Measurements from ENCODE around the gene ANKS1A. TPM values are rescaled to one million over a fixed set of nuclear protein-coding genes. Genes with fewer than 3 reads are reported as not detected.

The ANKS1A gene
- total RNA-seq, 4 donors from 2014 or later = 5.3 to 8.6 (median 7.0) TPM

- Histone ChIP-seq H3K27ac (no peak overlapping the region), H3K36me3 (no peaks in the 10 kb centered on the region), H3K27me3 (no peaks in the 10 kb centered on the region), H3K4me3 (no peak overlapping the region), H3K9me3 (no peaks in the 10 kb centered on the region), H3K4me1 (peaks cover 0 to 3% of the 10 kb centered on the region in 2 donors)
- TF ChIP-seq, protein P1, sequence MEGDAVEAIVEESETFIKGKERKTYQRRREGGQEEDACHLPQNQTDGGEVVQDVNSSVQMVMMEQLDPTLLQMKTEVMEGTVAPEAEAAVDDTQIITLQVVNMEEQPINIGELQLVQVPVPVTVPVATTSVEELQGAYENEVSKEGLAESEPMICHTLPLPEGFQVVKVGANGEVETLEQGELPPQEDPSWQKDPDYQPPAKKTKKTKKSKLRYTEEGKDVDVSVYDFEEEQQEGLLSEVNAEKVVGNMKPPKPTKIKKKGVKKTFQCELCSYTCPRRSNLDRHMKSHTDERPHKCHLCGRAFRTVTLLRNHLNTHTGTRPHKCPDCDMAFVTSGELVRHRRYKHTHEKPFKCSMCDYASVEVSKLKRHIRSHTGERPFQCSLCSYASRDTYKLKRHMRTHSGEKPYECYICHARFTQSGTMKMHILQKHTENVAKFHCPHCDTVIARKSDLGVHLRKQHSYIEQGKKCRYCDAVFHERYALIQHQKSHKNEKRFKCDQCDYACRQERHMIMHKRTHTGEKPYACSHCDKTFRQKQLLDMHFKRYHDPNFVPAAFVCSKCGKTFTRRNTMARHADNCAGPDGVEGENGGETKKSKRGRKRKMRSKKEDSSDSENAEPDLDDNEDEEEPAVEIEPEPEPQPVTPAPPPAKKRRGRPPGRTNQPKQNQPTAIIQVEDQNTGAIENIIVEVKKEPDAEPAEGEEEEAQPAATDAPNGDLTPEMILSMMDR (IDR thresholded peaks at IDR 0.05 in 4 of 5, conservative IDR thresholded peaks at IDR 0.05 in 1 of 5) = no peak
- no peak for TF ChIP-seq POLR2A (IDR thresholded peaks at IDR 0.05)
- in situ Hi-C loops (cut with MboI; ENCODE audit: low sequenced_read_pairs in 4 of 4) = no loop called here
- no peak for DNase-seq
- intact Hi-C loops (cut with DNase I; ENCODE audit: low total_unique reads) = no loop called here
- ATAC-seq = no peak
Observed at GRCh38 chr6:34904990-34905613, 16.0 kb downstream of the ANKS1A start.

DNA sequence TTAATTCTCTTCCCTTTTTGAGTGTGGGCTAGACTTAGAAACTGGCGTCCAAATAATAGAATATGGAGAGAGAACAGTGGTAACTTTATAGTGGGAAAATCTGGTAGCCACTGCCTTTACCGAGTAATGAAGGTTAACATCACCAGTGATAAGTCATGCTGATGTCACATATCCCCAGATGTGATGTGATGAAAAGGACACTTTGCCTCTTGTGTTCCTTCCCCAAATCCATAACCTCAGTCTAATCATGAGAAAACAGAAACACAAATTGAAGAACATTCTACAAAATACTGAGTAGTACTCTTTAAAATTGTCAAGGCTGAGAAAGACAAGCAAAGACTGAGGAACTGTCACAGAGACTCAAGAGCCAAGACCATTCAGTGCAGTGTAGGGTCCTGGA lies 17.8 kb downstream of the ANKS1A start:
- Histone ChIP-seq H3K4me3 (no peak overlapping the region), H3K27ac (no peak overlapping the region), H3K27me3 (no peaks in the 10 kb centered on the region), H3K9me3 (no peaks in the 10 kb centered on the region), H3K4me1 (peaks cover 0 to 3% of the 10 kb centered on the region in 2 donors), H3K36me3 (no peaks in the 10 kb centered on the region)
- no peak for DNase-seq
- intact Hi-C loops (cut with DNase I; ENCODE audit: low total_unique reads) (no loop called here), in situ Hi-C loops (cut with MboI; ENCODE audit: low sequenced_read_pairs in 4 of 4) (no loop called here)
- TF ChIP-seq POLR2A (IDR thresholded peaks at IDR 0.05) = no peak
- TF ChIP-seq, protein P1 (IDR thresholded peaks at IDR 0.05 in 4 of 5, conservative IDR thresholded peaks at IDR 0.05 in 1 of 5) = no peak
- ATAC-seq = no peak

- Histone ChIP-seq H3K36me3 (no peaks in the 10 kb centered on the region), H3K4me3 (no peak overlapping the region), H3K9me3 (no peaks in the 10 kb centered on the region), H3K27me3 (no peaks in the 10 kb centered on the region), H3K4me1 (peaks cover 0 to 3% of the 10 kb centered on the region in 2 donors), H3K27ac (no peak overlapping the region)
- intact Hi-C loops (cut with DNase I; ENCODE audit: low total_unique reads) (no loop called here), in situ Hi-C loops (cut with MboI; ENCODE audit: low sequenced_read_pairs in 4 of 4) (no loop called here)
- TF ChIP-seq POLR2A (IDR thresholded peaks at IDR 0.05) = no peak
- TF ChIP-seq, protein P1 (IDR thresholded peaks at IDR 0.05 in 4 of 5, conservative IDR thresholded peaks at IDR 0.05 in 1 of 5) = no peak
- no peak for DNase-seq
- no peak for ATAC-seq
Observed at GRCh38 chr6:34908194-34908593, 19.1 kb downstream of the ANKS1A start.

DNA sequence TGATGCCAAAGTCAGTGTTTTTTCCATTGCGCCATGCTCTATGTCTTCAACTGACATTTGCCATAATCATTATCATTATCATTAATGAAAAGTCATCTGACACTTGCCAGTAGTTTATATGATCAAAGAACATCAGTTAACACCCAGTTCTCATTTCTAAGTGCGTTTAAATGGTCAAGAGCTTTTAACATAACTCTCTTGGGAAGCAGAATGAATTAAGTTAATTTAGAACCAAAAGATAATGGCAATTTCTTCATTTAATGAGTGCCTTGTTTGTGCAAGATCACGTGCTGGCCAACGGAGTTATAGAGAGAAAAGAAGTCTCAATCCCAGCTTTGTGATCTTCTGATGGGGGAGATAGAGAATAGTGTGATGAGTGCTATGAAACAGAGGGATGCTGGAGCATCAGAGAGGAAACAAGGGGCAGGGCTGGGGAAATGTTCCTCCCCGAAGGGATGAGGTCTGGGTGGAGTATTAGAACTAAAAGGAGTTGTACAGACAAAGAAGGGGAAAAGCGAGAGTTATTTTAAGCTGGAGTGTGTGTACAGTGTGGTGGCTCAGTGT lies 20.3 kb downstream of the ANKS1A start:
- Histone ChIP-seq H3K27me3 (no peaks in the 10 kb centered on the region), H3K27ac (no peak overlapping the region), H3K4me3 (no peak overlapping the region), H3K9me3 (no peaks in the 10 kb centered on the region), H3K36me3 (no peaks in the 10 kb centered on the region), H3K4me1 (peaks cover 0 to 4% of the 10 kb centered on the region in 2 donors)
- TF ChIP-seq, protein P1 (IDR thresholded peaks at IDR 0.05 in 4 of 5, conservative IDR thresholded peaks at IDR 0.05 in 1 of 5) = no peak
- TF ChIP-seq POLR2A (IDR thresholded peaks at IDR 0.05) = no peak
- intact Hi-C loops (cut with DNase I; ENCODE audit: low total_unique reads) (no loop called here), in situ Hi-C loops (cut with MboI; ENCODE audit: low sequenced_read_pairs in 4 of 4) (no loop called here)
- no peak for DNase-seq
- ATAC-seq = no peak
